Endothelial cell of umbilical vein (primary cell): ENCODE measurements around the gene CDH11. TPM values are rescaled to one million over a fixed set of nuclear protein-coding genes. Genes with fewer than 3 reads are reported as not detected.

Experiments used
- BruUV-seq: library from RNA; stranded (reverse); fragments of 400-500 nt; replicated peaks from 2 replicates; lab custom pipeline; 2021; lab: Mats Ljungman, UMichigan
- CTCF ChIA-PET: fragments of 300-600, 350-600 bp; sonication (Branson Sonifier 250); formaldehyde crosslinking; loops from one replicate; lab custom pipeline; 2021; ENCODE audit warnings: antibody characterized with exemption, inconsistent platforms; lab: Charles Lee
- POLR2A ChIA-PET: fragments of 300-600, 350-600 bp; sonication (Branson Sonifier 250); formaldehyde crosslinking; loops from one replicate; lab custom pipeline; 2021; ENCODE audit warnings: antibody characterized with exemption, inconsistent platforms; lab: Charles Lee
- DNase-seq: peaks from one replicate; pipeline ENCODE4 v3.0.0-alpha.2; 2011; ENCODE audit warnings: low read depth, low spot score
- FAIRE-seq: peaks from 2 replicates; lab custom pipeline; 2011; peaks lifted over from hg19 to GRCh38; lab: Jason Lieb, UNC
- H2AFZ ChIP-seq: 2 replicates; pipeline ENCODE4 v1.6.0; 2012; ENCODE audit warnings: low read depth, low read length, control low read depth, inconsistent platforms
- H3K27ac ChIP-seq: 2 replicates; pipeline ENCODE4 v1.5.1; 2011; ENCODE audit warnings: low read depth, mild to moderate bottlenecking, control low read depth, low read length, moderate library complexity; ENCODE audit not compliant: insufficient read depth
- H3K27me3 ChIP-seq, 2 experiments: 2 replicates each; pipeline versions ENCODE4 v1.6.0 to v1.6.1; 2011; ENCODE audit warnings: low read length in 2 of 2, mixed read lengths in 1 of 2; ENCODE audit not compliant: control insufficient read depth in 2 of 2, insufficient read depth in 2 of 2
- H3K36me3 ChIP-seq, 2 experiments: 2 replicates in 1 of 2; 3 replicates in 1 of 2; pipeline ENCODE4 v1.5.1; 2011; ENCODE audit warnings: low read length in 2 of 2, mild to moderate bottlenecking in 1 of 2, moderate library complexity in 1 of 2; ENCODE audit not compliant: control insufficient read depth in 2 of 2, insufficient read depth in 2 of 2; ENCODE audit errors: extremely low read depth in 1 of 2
- H3K4me1 ChIP-seq: 3 replicates; pipeline ENCODE4 v1.5.1; 2011; ENCODE audit warnings: mild to moderate bottlenecking, low read length; ENCODE audit not compliant: control insufficient read depth, insufficient read depth; ENCODE audit errors: extremely low read depth
- H3K4me2 ChIP-seq: 2 replicates; pipeline ENCODE4 v1.6.1; 2011; ENCODE audit warnings: low read length, control low read depth, mixed read lengths; ENCODE audit not compliant: insufficient read depth
- H3K4me3 ChIP-seq, 3 experiments: fragments of 200-600 bp in 1 of 3; sonication (generic), shearing (Covaris generic) in 1 of 3; replicated peaks in 1 of 3; 2 replicates each; pipeline ENCODE4 v1.5.1; 2011 to 2016; ENCODE audit warnings: control low read depth in 3 of 3, low read length in 3 of 3, mild to moderate bottlenecking in 2 of 3, inconsistent platforms in 1 of 3, low read depth in 1 of 3, moderate library complexity in 1 of 3; ENCODE audit not compliant: insufficient read depth in 1 of 3
- H3K79me2 ChIP-seq: 2 replicates; pipeline ENCODE4 v1.6.0; 2012; ENCODE audit warnings: low read length, inconsistent platforms; ENCODE audit not compliant: control insufficient read depth, insufficient read depth
- H3K9ac ChIP-seq: replicated peaks from 2 replicates; pipeline ENCODE3; 2011; ENCODE audit warnings: low read length, control low read depth; ENCODE audit not compliant: insufficient read depth; ENCODE audit errors: extremely low read depth
- H3K9me1 ChIP-seq: replicated peaks from 3 replicates; pipeline ENCODE4 v1.6.0; 2011; ENCODE audit warnings: mild to moderate bottlenecking, low read length; ENCODE audit not compliant: control insufficient read depth, insufficient read depth; ENCODE audit errors: extremely low read depth
- H3K9me3 ChIP-seq: replicated peaks from 2 replicates; pipeline ENCODE4 v1.5.1; 2012; ENCODE audit warnings: low read length, inconsistent platforms; ENCODE audit not compliant: control insufficient read depth, insufficient read depth
- H4K20me1 ChIP-seq: replicated peaks from 2 replicates; pipeline ENCODE3; 2011; ENCODE audit warnings: mild to moderate bottlenecking, low read length; ENCODE audit not compliant: control insufficient read depth, insufficient read depth; ENCODE audit errors: extremely low read depth
- CTCF ChIP-seq, 2 donors: IDR thresholded peaks; 1 replicate in 1 of 2; 2 replicates in 1 of 2; pipeline ENCODE4 v1.5.1; 2011; ENCODE audit warnings: low read length in 2 of 2, mild to moderate bottlenecking in 2 of 2, moderate library complexity in 2 of 2, control low read depth in 1 of 2, inconsistent platforms in 1 of 2, low read depth in 1 of 2; ENCODE audit not compliant: insufficient read depth in 1 of 2; ENCODE audit errors: extremely low read depth in 1 of 2
- EZH2 ChIP-seq: IDR thresholded peaks from 2 replicates; pipeline ENCODE4 v1.6.1; 2012; ENCODE audit warnings: borderline replicate concordance, low read depth, mild to moderate bottlenecking, moderate library complexity, low read length, inconsistent platforms; ENCODE audit not compliant: severe bottlenecking
- FOS ChIP-seq: IDR thresholded peaks from 2 replicates; pipeline ENCODE4 v1.6.1; 2011; ENCODE audit warnings: mild to moderate bottlenecking, low read length, moderate library complexity, borderline replicate concordance; ENCODE audit not compliant: insufficient read depth
- GATA2 ChIP-seq: IDR thresholded peaks from 2 replicates; pipeline ENCODE4 v1.7.0; 2011; ENCODE audit warnings: low read depth, mild to moderate bottlenecking, moderate library complexity, mixed read lengths, low read length; ENCODE audit not compliant: insufficient read length, insufficient read depth
- JUN ChIP-seq: IDR thresholded peaks from 2 replicates; pipeline ENCODE4 v1.6.1; 2011; ENCODE audit warnings: borderline replicate concordance, low read depth; ENCODE audit not compliant: insufficient read length, insufficient read depth
- MAX ChIP-seq: IDR thresholded peaks from 2 replicates; pipeline ENCODE4 v1.6.1; 2011; ENCODE audit not compliant: insufficient read depth, insufficient read length
- MYC ChIP-seq: IDR thresholded peaks from one replicate; pipeline ENCODE4 v1.6.1; 2011; ENCODE audit warnings: mild to moderate bottlenecking, low read depth, low read length
- POLR2A ChIP-seq: IDR thresholded peaks from 2 replicates; pipeline ENCODE4 v1.6.1; 2012; ENCODE audit warnings: low read depth, mild to moderate bottlenecking, control low read depth, low read length
- POLR2AphosphoS5 ChIP-seq: IDR thresholded peaks from 2 replicates; pipeline ENCODE4 v1.6.1; 2012; ENCODE audit warnings: low read depth, mild to moderate bottlenecking, control low read depth, low read length, moderate library complexity; ENCODE audit not compliant: insufficient read depth
- dilution Hi-C: fragments of 300-500 bp; cut with MboI; formaldehyde crosslinking; loops from one replicate; pipeline ENCODE4 v1.15.0; 2019; ENCODE audit warnings: low sequenced_read_pairs; ENCODE audit not compliant: extremely low pct_ligation_motif_present
- intact Hi-C: fragments of 100-400 bp; cut with micrococcal nuclease; formaldehyde crosslinking; loops from one replicate; pipeline ENCODE4 v1.10.0; 2022
- polyA plus RNA-seq, 4 experiments: library from polyadenylated mRNA; depleted of rRNA in 3 of 4; stranded (reverse) in 3 of 4; unstranded in 1 of 4; fragments of >200 nt; gene quantifications; 2 replicates each; pipeline versions ENCODE4 v1.2.1 to v1.2.3, GENCODE V29; 2011 to 2012; ENCODE audit warnings: missing spikeins in 1 of 4
- total RNA-seq: library from RNA; stranded (reverse); gene quantifications from 2 replicates; pipeline ENCODE4 v1.2.3, GENCODE V29; 2021

CDH11 gene
- total and polyA plus RNA-seq, 2 donors (not counting 3 experiments of a cell fraction or from before 2014, with no cell fraction given) = 30.4 to 32.7 TPM

GRCh38 chr16:65061935-65062518 lies 59.8 kb downstream of the CDH11 start:
- H3K27me3 ChIP-seq = no peaks in the 10 kb centered on the region
- H3K9ac ChIP-seq = no peak overlapping the region
- intact Hi-C loops (no loop called here), dilution Hi-C loops (no loop called here)
- no peak overlapping the region for H3K27ac ChIP-seq
- H3K4me1 ChIP-seq = no peaks in the 10 kb centered on the region
- no peaks in the 10 kb centered on the region for H3K9me3 ChIP-seq
- H3K4me3 ChIP-seq = no peak overlapping the region
- H4K20me1 ChIP-seq = no peaks in the 10 kb centered on the region
- H3K4me2 ChIP-seq = no peak overlapping the region
- H3K36me3 ChIP-seq = no peaks in the 10 kb centered on the region
- no peak for FAIRE-seq
- BruUV-seq = no TSS peak
- TF ChIP-seq EZH2 (no peak), POLR2A (no peak), MAX (no peak), MYC (no peak), JUN (no peak), POLR2AphosphoS5 (no peak)
- POLR2A ChIA-PET = no interaction called here
- no peaks in the 10 kb centered on the region for H3K79me2 ChIP-seq
- CTCF ChIA-PET = no interaction called here
- DNase-seq = no peak
- H3K9me1 ChIP-seq = no peaks in the 10 kb centered on the region
- H2AFZ ChIP-seq = no peak overlapping the region

- Histone ChIP-seq H3K4me3 (no peak overlapping the region), H3K9ac (no peak overlapping the region), H3K4me2 (no peak overlapping the region), H3K36me3 (no peaks in the 10 kb centered on the region), H3K79me2 (no peaks in the 10 kb centered on the region), H2AFZ (no peak overlapping the region), H3K27me3 (no peaks in the 10 kb centered on the region), H3K9me1 (no peaks in the 10 kb centered on the region), H3K27ac (no peak overlapping the region), H4K20me1 (no peaks in the 10 kb centered on the region), H3K9me3 (no peaks in the 10 kb centered on the region), H3K4me1 (no peaks in the 10 kb centered on the region)
- intact Hi-C loops = no loop called here
- POLR2A ChIA-PET = no interaction called here
- dilution Hi-C loops = no loop called here
- TF ChIP-seq JUN (no peak), MAX (no peak), POLR2A (no peak), EZH2 (no peak), GATA2 (no peak), CTCF (IDR thresholded peaks at IDR 0.05; ENCODE audit: extremely low read depth in 1 of 2, insufficient read depth in 1 of 2, low read depth in 1 of 2, low read length in 2 of 2) (no peak), FOS (no peak), POLR2AphosphoS5 (no peak), MYC (no peak)
- BruUV-seq = no TSS peak
- DNase-seq (no peak), FAIRE-seq (no peak)
- CTCF ChIA-PET = no interaction called here
Measured at GRCh38 chr16:65061263-65061662, 60.6 kb downstream of the CDH11 start.
